Measurements from ENCODE around the gene ATXN10.

ATXN10 gene

GRCh38 chr22:45880716-45881523 is 209.3 kb downstream of the ATXN10 start:
- DNase-seq, result no peak

DNA sequence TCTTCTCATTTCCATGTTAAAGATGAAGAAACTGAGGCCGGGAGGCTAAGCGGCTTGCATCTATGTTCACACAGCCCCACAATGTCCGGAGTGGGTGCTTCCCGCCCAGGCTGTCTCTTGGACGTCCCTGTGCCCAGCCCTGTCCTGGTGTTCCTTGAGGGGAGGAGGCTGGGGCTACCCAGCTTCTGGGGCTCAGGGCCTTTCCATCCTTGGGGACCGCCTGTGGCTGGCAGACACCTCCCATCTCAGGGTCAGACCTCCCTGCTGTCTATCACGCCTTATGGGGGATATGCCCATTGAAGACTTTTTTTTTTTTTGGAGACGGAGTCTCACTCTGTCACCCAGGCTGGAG is 209.9 kb downstream of the ATXN10 start:
- no peak for DNase-seq

- no peak for DNase-seq
These were observed 211.5 kb downstream of the ATXN10 start for GRCh38 chr22:45882881-45883810.

DNA sequence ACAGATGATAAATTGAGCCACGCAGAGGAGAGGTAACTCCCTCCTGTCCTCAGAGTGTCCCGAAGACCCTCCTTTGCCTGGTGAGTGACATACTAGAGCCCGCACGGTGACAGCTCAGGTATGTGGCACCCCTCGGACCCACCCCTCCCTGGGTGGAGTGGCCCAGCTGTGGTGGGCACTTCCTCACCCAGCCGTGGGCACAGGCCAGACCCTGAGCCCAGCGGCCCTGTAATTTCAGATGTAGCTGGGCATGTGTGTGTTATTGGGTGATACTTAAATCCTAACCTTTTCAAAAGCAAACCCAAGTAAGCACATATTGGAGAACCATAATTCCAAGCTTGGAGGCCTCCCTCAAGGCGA is 212.2 kb downstream of the ATXN10 start:
- DNase-seq, result no peak

DNA sequence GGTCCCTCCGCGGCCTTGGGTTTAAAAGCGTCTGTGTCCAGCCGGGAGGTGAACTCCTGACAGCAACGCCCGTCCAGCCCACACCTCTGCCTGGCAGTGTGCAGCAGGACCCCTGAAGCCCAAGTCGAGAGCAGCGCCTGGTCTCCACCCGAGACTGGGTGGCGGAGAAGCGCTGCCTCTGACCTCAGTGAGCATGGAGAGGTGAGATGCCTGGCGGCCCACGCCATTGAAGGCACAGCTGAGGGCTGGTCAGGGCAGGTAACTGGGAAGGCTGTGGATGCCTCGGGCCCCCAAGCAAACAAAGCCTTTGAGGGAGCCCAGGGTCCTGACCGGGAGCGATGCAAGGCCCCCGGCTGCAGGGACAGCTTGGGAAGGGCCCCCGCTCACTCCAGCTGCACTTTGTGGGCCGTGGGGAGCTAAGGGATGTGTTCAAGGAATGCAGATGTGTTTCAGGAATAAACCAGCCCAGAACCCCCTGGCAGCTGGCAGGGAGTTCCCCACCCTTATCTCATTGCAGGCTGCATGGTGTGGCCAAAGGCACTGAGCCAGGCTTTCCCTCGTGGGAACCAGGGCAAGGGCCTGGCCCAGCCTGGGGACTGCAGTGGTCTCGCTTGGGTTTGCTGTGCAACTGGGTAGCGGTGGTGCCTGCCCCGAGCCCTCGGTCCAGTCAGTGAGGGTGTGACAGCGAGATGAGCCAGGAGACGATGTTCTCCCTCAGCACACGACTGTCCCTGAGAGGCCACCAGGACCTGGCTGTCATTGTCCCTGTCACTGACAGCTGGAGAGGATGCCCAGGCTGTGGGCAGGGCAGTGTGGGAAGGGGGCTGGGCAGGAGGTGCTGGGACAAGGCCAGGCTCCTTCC is 212.8 kb downstream of the ATXN10 start:
- no peak for DNase-seq

GRCh38 chr22:45885171-45885840 is 213.7 kb downstream of the ATXN10 start:
- no peak for DNase-seq

DNA sequence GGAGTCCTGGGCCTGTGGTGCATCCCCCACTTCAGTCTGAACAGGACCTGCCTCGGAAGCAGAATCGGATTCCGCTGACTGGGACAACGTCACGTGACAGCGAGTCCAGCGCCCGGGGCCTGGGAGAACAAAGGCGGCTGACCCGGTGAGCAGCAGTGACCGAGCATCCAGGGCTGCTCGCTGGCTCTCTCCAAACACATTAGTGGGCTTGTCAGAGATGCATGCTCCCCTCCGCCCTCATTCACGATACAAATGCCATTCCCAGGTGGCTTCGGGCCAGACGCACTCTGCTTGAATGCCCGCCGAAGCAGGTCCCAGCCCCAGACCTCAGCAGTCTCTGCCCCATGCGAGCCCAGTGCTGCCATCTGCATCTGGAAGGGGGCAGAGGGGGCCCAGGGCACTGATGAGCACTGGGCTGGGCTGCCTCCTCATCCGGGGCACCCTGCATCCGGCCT is 214.3 kb downstream of the ATXN10 start:
- no peak for DNase-seq

DNA sequence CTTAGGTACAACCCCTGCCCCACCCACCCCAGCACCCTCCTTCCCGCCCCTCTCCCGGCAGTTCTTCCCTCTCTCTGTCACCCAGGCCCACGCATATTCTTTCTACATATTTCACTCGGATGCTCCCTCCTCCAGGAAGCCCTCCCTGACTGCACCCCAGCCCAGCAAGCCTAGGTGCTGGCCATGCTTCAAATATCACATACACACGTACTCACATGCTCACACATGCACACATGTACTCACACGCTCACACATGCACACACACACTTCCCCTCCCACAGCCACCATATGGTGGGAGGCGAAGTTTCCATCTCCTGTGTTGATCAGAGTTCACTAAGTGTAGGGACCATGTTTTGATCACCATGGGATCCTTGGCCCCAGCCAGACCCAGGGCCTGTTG is 214.9 kb downstream of the ATXN10 start:
- no peak for DNase-seq

GRCh38 chr22:45887202-45888131 is 215.8 kb downstream of the ATXN10 start:
- DNase-seq, result no peak

GRCh38 chr22:45888221-45889092 is 216.8 kb downstream of the ATXN10 start:
- DNase-seq, result no peak

GRCh38 chr22:45889093-45889538 is 217.5 kb downstream of the ATXN10 start:
- no peak for DNase-seq

DNA sequence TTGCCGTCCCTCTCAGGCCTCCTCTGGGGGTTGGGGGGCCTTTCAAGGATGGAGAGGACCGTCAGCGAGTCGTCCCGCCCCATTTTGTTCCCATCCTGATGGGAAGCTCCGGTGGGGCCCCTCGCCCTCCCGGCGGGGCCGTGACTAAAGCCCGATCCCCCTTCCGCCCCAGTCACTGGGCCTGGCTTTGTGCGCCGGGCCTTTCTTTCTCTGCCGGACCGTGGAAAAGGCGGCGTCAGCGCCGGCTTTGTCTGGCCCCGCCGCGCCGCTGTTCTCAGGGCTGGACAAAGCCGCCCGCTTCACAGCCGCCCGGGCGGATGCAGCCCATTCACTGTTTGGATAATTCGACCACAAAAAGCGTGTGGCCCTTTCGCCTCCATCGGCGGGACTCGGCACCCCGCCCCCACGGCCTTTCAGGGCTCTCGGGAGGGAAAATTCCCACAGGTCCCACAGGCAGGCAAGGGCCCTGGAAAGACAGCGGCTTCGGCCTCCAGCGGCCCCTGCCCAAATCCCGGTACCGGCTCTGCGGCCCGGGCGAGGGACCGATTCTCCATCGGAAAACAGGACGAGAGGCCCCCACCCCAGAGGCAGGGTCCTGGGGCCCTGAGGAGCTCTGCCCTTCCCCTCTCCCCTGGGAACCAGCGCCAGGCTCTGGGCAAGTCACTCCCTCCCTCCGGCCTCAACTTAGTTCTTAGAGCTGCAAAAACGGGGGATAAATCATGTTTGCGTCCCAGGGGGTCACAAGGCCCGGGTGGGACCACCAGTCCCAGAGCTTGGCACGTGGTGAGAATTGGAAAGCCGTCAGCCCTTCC is 218.1 kb downstream of the ATXN10 start:
- DNase-seq, result no peak

- no peak for DNase-seq
These were observed 218.7 kb downstream of the ATXN10 start for GRCh38 chr22:45890351-45890635.

DNA sequence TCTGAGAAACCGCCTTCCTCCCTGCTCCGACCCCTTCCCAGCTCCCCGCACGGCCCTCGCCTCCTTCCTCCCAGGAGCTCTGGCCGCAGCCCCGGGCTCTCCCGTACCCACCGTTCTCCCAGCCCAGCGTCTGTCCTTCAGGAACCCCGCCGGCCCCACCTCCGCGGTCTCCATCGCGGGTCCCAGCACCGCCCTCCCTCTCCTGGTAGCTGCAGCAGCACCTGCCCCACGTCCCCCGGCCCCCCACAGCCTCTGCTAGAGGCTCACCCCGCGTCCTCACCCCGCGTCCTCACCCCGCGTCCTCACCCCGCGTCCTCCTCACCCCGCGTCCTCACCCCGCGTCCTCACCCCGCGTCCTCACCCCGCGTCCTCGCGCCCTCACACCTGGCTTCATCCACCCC is 219.4 kb downstream of the ATXN10 start:
- DNase-seq, result no peak

DNA sequence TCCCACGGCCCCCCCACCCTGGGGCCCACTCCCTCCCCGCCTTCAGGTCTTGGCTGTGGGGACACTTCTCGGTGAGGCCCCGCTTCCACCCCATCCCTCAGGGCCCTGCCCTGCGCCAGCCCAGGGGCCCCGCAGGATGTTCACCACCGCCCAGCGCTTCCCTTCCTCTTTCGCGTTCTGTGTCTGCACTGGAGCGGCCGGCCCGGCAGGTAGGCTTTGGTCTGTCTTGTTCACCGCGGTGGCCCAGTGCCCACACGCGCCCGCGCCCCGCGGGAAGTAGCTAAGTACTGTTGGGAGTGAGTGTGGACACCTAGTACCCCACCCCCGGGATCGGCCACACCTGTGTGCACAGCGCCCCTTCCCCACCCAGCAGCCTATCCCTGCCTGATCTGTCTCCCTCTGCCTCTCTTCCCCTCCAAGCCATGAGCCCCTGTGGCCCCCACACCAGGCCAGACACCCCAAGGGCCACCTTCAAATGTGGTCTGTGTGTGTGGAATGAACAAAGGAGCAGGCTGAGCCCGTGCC is 219.9 kb downstream of the ATXN10 start:
- no peak for DNase-seq

GRCh38 chr22:45891996-45892621 is 220.5 kb downstream of the ATXN10 start:
- no peak for DNase-seq

- DNase-seq, result no peak
These were observed 221.2 kb downstream of the ATXN10 start for GRCh38 chr22:45892681-45893461.

DNA sequence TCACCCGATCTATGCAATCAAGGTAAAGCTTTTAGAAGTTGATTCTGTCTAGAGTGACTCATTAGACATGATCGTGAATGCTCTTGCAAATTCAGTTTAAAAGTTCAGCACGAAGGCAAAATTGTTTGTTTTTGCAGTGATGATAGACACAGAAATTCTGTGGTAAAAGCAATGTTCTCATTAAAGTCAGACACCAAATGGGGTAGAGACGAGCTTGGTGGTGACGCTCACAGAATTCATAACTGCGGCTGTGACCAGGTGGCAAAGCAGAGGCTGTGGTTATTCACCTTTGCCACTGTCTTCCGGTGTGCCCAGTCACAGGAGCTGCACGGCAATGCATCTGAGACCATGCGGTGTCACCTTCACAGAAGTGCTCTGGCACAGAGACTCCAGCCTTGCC is 221.9 kb downstream of the ATXN10 start:
- DNase-seq, result no peak

Measured in activated gamma-delta T cell (primary cell).